Trophoblast cell (in vitro differentiated cells and primary cell): Measurements from ENCODE around the gene HEATR5A.

Source experiments
- DNase-seq, 2 donors: peaks; one replicate each; pipeline ENCODE4 v3.0.0-alpha.2; 2016
- H2AFZ ChIP-seq: 2 replicates; pipeline ENCODE4 v1.6.1; 2013; ENCODE audit warnings: low read length, moderate library complexity, mild to moderate bottlenecking; ENCODE audit not compliant: insufficient read depth, poor library complexity
- H2AK5ac ChIP-seq: 2 replicates; pipeline ENCODE4 v1.6.1; 2013; ENCODE audit warnings: mild to moderate bottlenecking, low read length
- H2BK120ac ChIP-seq: 2 replicates; pipeline ENCODE4 v1.6.1; 2013; ENCODE audit warnings: low read length, mild to moderate bottlenecking, moderate library complexity; ENCODE audit not compliant: insufficient read depth, poor library complexity
- H2BK12ac ChIP-seq: 2 replicates; pipeline ENCODE4 v1.6.1; 2013; ENCODE audit warnings: mild to moderate bottlenecking, low read length, moderate library complexity
- H2BK5ac ChIP-seq: 2 replicates; pipeline ENCODE4 v1.6.1; 2013; ENCODE audit warnings: low read length, low read depth, moderate library complexity, mild to moderate bottlenecking; ENCODE audit not compliant: poor library complexity
- H3K14ac ChIP-seq: 2 replicates; pipeline ENCODE4 v1.6.1; 2013; ENCODE audit warnings: mild to moderate bottlenecking, low read length
- H3K18ac ChIP-seq: 2 replicates; pipeline ENCODE4 v1.6.1; 2013; ENCODE audit warnings: mild to moderate bottlenecking, low read length
- H3K23ac ChIP-seq: 2 replicates; pipeline ENCODE4 v1.6.1; 2013; ENCODE audit warnings: low read length
- H3K27ac ChIP-seq: 2 replicates; pipeline ENCODE4 v1.5.1; 2013; ENCODE audit warnings: low read depth, mild to moderate bottlenecking, inconsistent platforms, low read length, moderate library complexity
- H3K27me3 ChIP-seq: 2 replicates; pipeline ENCODE4 v1.6.1; 2013; ENCODE audit warnings: inconsistent platforms, mild to moderate bottlenecking, low read length, moderate library complexity; ENCODE audit not compliant: insufficient read depth
- H3K36me3 ChIP-seq, 2 experiments: 1 replicate in 1 of 2; 2 replicates in 1 of 2; pipeline ENCODE4 v1.6.1; 2013; ENCODE audit warnings: low read length in 2 of 2, mild to moderate bottlenecking in 2 of 2, moderate library complexity in 1 of 2; ENCODE audit not compliant: insufficient read depth in 2 of 2, control insufficient read depth in 1 of 2
- H3K4ac ChIP-seq: 2 replicates; pipeline ENCODE4 v1.6.1; 2013; ENCODE audit warnings: low read depth, mild to moderate bottlenecking, low read length, moderate library complexity
- H3K4me1 ChIP-seq, 2 experiments: 1 replicate in 1 of 2; 2 replicates in 1 of 2; pipeline ENCODE4 v1.6.1; 2013; ENCODE audit warnings: low read length in 2 of 2, mild to moderate bottlenecking in 2 of 2, moderate library complexity in 1 of 2; ENCODE audit not compliant: insufficient read depth in 2 of 2, control insufficient read depth in 1 of 2
- H3K4me2 ChIP-seq: 2 replicates; pipeline ENCODE4 v1.6.1; 2013; ENCODE audit warnings: inconsistent platforms, mild to moderate bottlenecking, low read length, moderate library complexity
- H3K4me3 ChIP-seq: 2 replicates; pipeline ENCODE4 v1.5.1; 2013; ENCODE audit warnings: mild to moderate bottlenecking, low read depth, low read length, inconsistent platforms
- H3K79me1 ChIP-seq: one replicate; pipeline ENCODE4 v1.6.1; 2013; ENCODE audit warnings: low read length
- H3K79me2 ChIP-seq: 2 replicates; pipeline ENCODE4 v1.6.1; 2013; ENCODE audit warnings: low read length, mild to moderate bottlenecking; ENCODE audit not compliant: control insufficient read depth, insufficient read depth, poor library complexity
- H3K9ac ChIP-seq: 2 replicates; pipeline ENCODE4 v1.6.1; 2013; ENCODE audit warnings: mild to moderate bottlenecking, low read length
- H3K9me3 ChIP-seq: 2 replicates; pipeline ENCODE4 v1.6.1; 2013; ENCODE audit warnings: low read depth, mild to moderate bottlenecking, control low read depth, inconsistent platforms, low read length; ENCODE audit not compliant: insufficient read depth
- H4K12ac ChIP-seq: 2 replicates; pipeline ENCODE4 v1.6.1; 2013; ENCODE audit warnings: low read depth, mild to moderate bottlenecking, low read length, moderate library complexity
- H4K8ac ChIP-seq: 2 replicates; pipeline ENCODE4 v1.6.1; 2013; ENCODE audit warnings: low read depth, mild to moderate bottlenecking, low read length, moderate library complexity
- H4K91ac ChIP-seq: one replicate; pipeline ENCODE4 v1.6.1; 2013; ENCODE audit warnings: low read depth, mild to moderate bottlenecking, low read length, moderate library complexity
- WGBS: extraction: QIAGEN DNeasy Blood & Tissue Kit; methylation state at CpG from one replicate; pipeline ENCODE4 v1.1.7; 2013; ENCODE audit warnings: missing lambda C conversion rate; ENCODE audit not compliant: insufficient read length, insufficient coverage; ENCODE audit errors: extremely low coverage; 5-methylcytosine and 5-hydroxymethylcytosine counted together

HEATR5A gene

DNA sequence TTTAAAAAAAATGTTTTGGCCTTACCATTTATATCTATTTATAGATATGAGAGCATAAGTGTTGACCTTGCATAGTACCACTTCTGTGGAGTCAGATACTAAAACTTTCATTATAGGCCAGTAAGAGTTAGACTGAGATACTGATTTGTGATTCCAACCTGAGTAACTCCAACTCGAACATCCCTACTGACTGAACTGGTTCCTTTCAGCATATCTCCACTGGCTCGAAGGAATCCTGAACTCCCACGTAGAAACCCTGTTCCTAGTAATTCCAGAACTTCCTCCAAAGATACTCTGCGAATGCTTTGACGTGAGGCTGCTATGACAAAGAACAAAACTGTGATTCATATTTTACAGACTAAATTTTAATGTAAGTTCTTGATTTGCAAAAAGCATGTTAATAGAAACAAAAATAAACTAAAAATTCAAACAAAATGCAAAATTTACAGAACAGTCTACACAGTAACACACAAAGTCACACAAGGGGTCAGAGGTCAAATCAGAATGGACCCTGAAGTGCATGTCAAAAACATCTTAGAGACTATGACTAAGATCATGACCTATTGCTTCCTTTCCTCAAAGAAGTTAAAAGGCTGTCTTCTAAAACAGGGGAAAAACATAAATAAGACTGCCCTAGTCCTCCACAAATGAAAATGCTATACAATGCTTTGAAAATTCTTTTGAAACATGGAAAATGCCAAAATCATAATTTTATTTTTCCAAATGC lies 31.5 kb downstream of the HEATR5A start:
- Histone ChIP-seq H3K9me3 (no peaks in the 10 kb centered on the region), H3K9ac (no peak overlapping the region), H3K14ac (no peak overlapping the region), H3K79me2 (no peaks in the 10 kb centered on the region), H2BK12ac (no peak overlapping the region), H3K27me3 (no peaks in the 10 kb centered on the region), H3K79me1 (no peaks in the 10 kb centered on the region), H4K91ac (no peak overlapping the region), H2AFZ (no peak overlapping the region), H3K4me2 (no peak overlapping the region), H3K27ac (no peak overlapping the region), H3K23ac (no peak overlapping the region), H3K36me3 (peaks cover 12 to 13% of the 10 kb centered on the region in 2 experiments), H4K8ac (no peak overlapping the region), H4K12ac (no peak overlapping the region), H3K4ac (no peak overlapping the region), H2BK120ac (no peak overlapping the region), H3K18ac (no peak overlapping the region), H3K4me1 (peaks cover 2 to 5% of the 10 kb centered on the region in 2 experiments), H3K4me3 (no peak overlapping the region), H2AK5ac (no peak overlapping the region), H2BK5ac (no peak overlapping the region)
- peak; percentile 83 to 93 for DNase-seq
- WGBS: no CpG with 5 or more reads among the region's 5 CpGs

- Histone ChIP-seq H2BK12ac (no peak overlapping the region), H2AFZ (no peak overlapping the region), H3K4me1 (peaks cover 2 to 5% of the 10 kb centered on the region in 2 experiments), H4K91ac (peak overlapping the region; percentile 4), H2AK5ac (no peak overlapping the region), H3K79me1 (no peaks in the 10 kb centered on the region), H4K12ac (no peak overlapping the region), H3K18ac (no peak overlapping the region), H3K4me2 (no peak overlapping the region), H3K23ac (no peak overlapping the region), H3K36me3 (peaks cover 5 to 10% of the 10 kb centered on the region in 2 experiments), H3K14ac (no peak overlapping the region), H3K27me3 (no peaks in the 10 kb centered on the region), H3K9ac (no peak overlapping the region), H3K4me3 (no peak overlapping the region), H3K79me2 (no peaks in the 10 kb centered on the region), H2BK5ac (no peak overlapping the region), H2BK120ac (no peak overlapping the region), H4K8ac (no peak overlapping the region), H3K4ac (no peak overlapping the region), H3K9me3 (peaks cover 1% of the 10 kb centered on the region), H3K27ac (peak overlapping the region; percentile 53)
- DNase-seq: peak in 1 of 2 donors; percentile 65
- WGBS: no CpG with 5 or more reads among the region's 7 CpGs
Measured at GRCh38 chr14:31387091-31387490, 33.3 kb downstream of the HEATR5A start.

DNA sequence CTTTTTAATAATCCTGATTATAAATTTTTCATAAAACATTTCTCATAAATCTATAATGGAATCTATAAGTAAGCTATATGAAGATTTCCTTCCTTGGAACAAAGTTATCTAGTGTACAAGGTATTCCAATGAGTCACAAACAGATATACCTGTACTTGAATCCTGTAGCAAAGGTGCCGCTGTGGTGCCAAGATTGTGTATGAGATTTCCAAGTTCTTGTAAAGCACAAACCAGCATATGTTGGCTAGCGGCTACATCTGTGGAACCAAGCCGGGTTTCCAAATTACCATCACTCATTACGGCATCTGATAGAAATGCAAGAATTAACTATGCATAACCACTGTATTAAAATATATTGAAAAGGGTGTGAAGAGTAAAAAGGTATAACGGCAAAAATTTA lies 34.1 kb downstream of the HEATR5A start:
- WGBS: no CpG with 5 or more reads among the region's 5 CpGs
- peak; percentile 88 to 92 for DNase-seq
- H3K4ac ChIP-seq: no peak overlapping the region
- H2BK12ac ChIP-seq: no peak overlapping the region
- H3K9ac ChIP-seq: no peak overlapping the region
- no peak overlapping the region for H4K12ac ChIP-seq
- no peak overlapping the region for H4K8ac ChIP-seq
- H3K9me3 ChIP-seq: peaks cover 1% of the 10 kb centered on the region
- H3K79me1 ChIP-seq: no peaks in the 10 kb centered on the region
- no peaks in the 10 kb centered on the region for H3K27me3 ChIP-seq
- no peak overlapping the region for H3K27ac ChIP-seq
- H3K23ac ChIP-seq: no peak overlapping the region
- no peak overlapping the region for H3K4me3 ChIP-seq
- no peak overlapping the region for H3K14ac ChIP-seq
- H3K36me3 ChIP-seq: peaks cover 5 to 11% of the 10 kb centered on the region in 2 experiments
- H3K4me2 ChIP-seq: no peak overlapping the region
- H3K4me1 ChIP-seq: peaks cover 2 to 5% of the 10 kb centered on the region in 2 experiments
- H4K91ac ChIP-seq: no peak overlapping the region
- H3K18ac ChIP-seq: no peak overlapping the region
- no peak overlapping the region for H2BK5ac ChIP-seq
- no peaks in the 10 kb centered on the region for H3K79me2 ChIP-seq
- no peak overlapping the region for H2AFZ ChIP-seq
- no peak overlapping the region for H2AK5ac ChIP-seq
- H2BK120ac ChIP-seq: no peak overlapping the region

DNA sequence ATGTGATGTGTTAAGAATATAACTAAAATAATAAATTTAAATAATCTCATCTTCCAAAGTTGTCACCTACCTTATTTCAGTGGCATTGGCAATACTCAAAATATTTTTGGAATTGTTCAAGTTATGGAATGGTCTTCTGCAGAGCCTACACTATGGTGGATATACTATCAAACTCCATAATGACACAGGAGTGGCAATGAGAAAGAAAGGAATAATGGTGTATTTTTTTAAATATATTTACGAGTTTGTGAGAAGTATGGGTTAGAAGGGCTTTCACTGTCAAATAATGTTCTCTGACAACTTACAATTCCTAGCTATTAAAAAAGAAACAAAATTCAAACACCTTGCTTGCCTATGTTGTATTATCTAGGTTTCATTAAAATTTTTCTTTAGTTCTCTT lies 38.1 kb downstream of the HEATR5A start:
- no peak overlapping the region for H3K4me3 ChIP-seq
- H3K14ac ChIP-seq: no peak overlapping the region
- H3K9me3 ChIP-seq: peaks cover 1% of the 10 kb centered on the region
- no peak overlapping the region for H2BK5ac ChIP-seq
- WGBS: 100% methylated on average over 1 of the region's 1 CpG
- no peaks in the 10 kb centered on the region for H3K79me2 ChIP-seq
- H3K18ac ChIP-seq: no peak overlapping the region
- H3K79me1 ChIP-seq: no peaks in the 10 kb centered on the region
- no peak overlapping the region for H4K8ac ChIP-seq
- H3K27ac ChIP-seq: no peak overlapping the region
- DNase-seq: no peak
- no peak overlapping the region for H2AK5ac ChIP-seq
- H3K4me1 ChIP-seq: peaks cover 0 to 2% of the 10 kb centered on the region in 2 experiments
- H2BK120ac ChIP-seq: no peak overlapping the region
- H4K12ac ChIP-seq: no peak overlapping the region
- H3K9ac ChIP-seq: no peak overlapping the region
- H3K4me2 ChIP-seq: no peak overlapping the region
- peaks cover 9 to 11% of the 10 kb centered on the region in 2 experiments for H3K36me3 ChIP-seq
- no peak overlapping the region for H3K4ac ChIP-seq
- no peaks in the 10 kb centered on the region for H3K27me3 ChIP-seq
- H2BK12ac ChIP-seq: no peak overlapping the region
- no peak overlapping the region for H2AFZ ChIP-seq
- H3K23ac ChIP-seq: no peak overlapping the region
- H4K91ac ChIP-seq: no peak overlapping the region
